ENCODE measurements around the gene CD47.

DNA sequence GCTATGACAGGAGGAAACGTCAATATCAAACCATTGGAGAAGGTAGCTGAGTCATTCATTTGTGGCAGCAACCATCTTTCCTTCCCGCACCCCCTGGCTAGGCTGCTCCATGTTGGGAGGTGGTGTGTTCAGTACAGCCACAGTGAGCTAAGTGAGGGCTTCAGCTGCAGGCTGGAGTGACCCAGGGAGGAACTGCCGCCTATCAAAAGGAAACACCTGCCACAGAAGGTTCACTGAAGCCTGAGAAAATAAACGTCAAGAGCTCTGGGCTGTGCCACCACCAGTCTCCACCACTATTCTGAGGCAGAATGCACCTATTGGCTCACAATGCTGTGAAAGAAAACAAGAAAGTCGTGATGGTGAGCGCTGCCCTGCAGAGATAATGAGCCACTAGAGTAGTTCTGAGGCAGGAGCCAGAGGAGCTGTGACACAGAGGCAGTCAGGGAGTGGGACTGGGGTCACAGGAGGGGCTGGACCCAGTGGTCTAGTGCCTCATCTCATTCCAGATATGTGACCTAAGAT lies 34.8 kb upstream of the CD47 start:
- TF ChIP-seq POLR2A (IDR thresholded peaks at IDR 0.05) (no peak), CTCF (IDR thresholded peaks at IDR 0.05) (no peak)
